HG03025 (cell line): Measurements from ENCODE around the gene RFXAP.

ENCODE experiments used
- ATAC-seq: cut with Tn5 transposase; IDR thresholded peaks from one replicate; pipeline ENCODE4 v1.9.1; 2021; ENCODE audit warnings: mild to moderate bottlenecking, moderate library complexity; ENCODE audit not compliant: unreplicated experiment, low FRiP score

Gene RFXAP

GRCh38 chr13:36862722-36863121 is 43.7 kb downstream of the RFXAP start:
- ATAC-seq, result no peak

GRCh38 chr13:36865265-36865664 is 46.2 kb downstream of the RFXAP start:
- ATAC-seq, result no peak

- no peak for ATAC-seq
Observed at GRCh38 chr13:36866232-36866631, 47.2 kb downstream of the RFXAP start.

GRCh38 chr13:36870050-36870692 is 51.1 kb downstream of the RFXAP start:
- ATAC-seq, result no peak

- no peak for ATAC-seq
Observed at GRCh38 chr13:36872621-36873020, 53.6 kb downstream of the RFXAP start.

GRCh38 chr13:36875431-36875830 is 56.4 kb downstream of the RFXAP start:
- no peak for ATAC-seq

GRCh38 chr13:36875961-36876360 is 56.9 kb downstream of the RFXAP start:
- no peak for ATAC-seq
